C4-2B (cell line): Measurements from ENCODE around the gene UBE2E2.

Experiments
- CTCF ChIP-seq: fragments of 450-650 bp; conservative IDR thresholded peaks from 2 replicates; pipeline ENCODE4 v1.5.1; 2017; ENCODE audit warnings: mild to moderate bottlenecking
- ZFX ChIP-seq: fragments of 450-650 bp; IDR thresholded peaks from 2 replicates; pipeline ENCODE4 v1.6.1; 2017

GRCh38 chr3:23343509-23343908 lies 140.4 kb downstream of the UBE2E2 start:
- no peak for TF ChIP-seq ZFX
- TF ChIP-seq CTCF: no peak
